HCT116 (cell line): ENCODE measurements around the gene CPED1. TPM values are rescaled to one million over a fixed set of nuclear protein-coding genes. Genes with fewer than 3 reads are reported as not detected.

Source experiments
- ATAC-seq: fragments of 200-7000 bp; cut with Tn5 transposase; 2 replicates; pipeline ENCODE4 v1.9.1; 2020; ENCODE audit warnings: mild to moderate bottlenecking, moderate library complexity
- BruUV-seq: library from RNA; stranded (reverse); fragments of 400-500 nt; replicated peaks from 2 replicates; lab custom pipeline; 2021; lab: Mats Ljungman, UMichigan
- CTCF ChIA-PET: fragments of 300-600 bp; sonication (Branson Sonifier 250); formaldehyde crosslinking; loops from one replicate; lab custom pipeline; 2021; ENCODE audit warnings: antibody characterized with exemption; lab: Charles Lee
- POLR2A ChIA-PET: fragments of 300-600, 350-600 bp; sonication (Branson Sonifier 250); formaldehyde crosslinking; loops from one replicate; lab custom pipeline; 2021; ENCODE audit warnings: antibody characterized with exemption; lab: Charles Lee
- RAD21 ChIA-PET, 2 experiments: fragments of 300-600 bp; sonication (Branson Sonifier 250); formaldehyde crosslinking; loops; one replicate each; lab custom pipeline; 2023; ENCODE audit warnings: low total read pairs in 2 of 2; ENCODE audit not compliant: uncharacterized antibody in 2 of 2, unreplicated experiment in 2 of 2, low non-redundant PET in 1 of 2; lab: Charles Lee
- DNase-seq: peaks from one replicate; pipeline ENCODE4 v3.0.0-alpha.2; 2010; ENCODE audit warnings: low read depth, low spot score
- H2AFZ ChIP-seq: fragments of 200-600 bp; shearing (Covaris generic), sonication (generic); 2 replicates; pipeline ENCODE4 v1.6.1; 2017; ENCODE audit warnings: low read depth, mixed run types, mixed read lengths, antibody characterized with exemption, low read length; ENCODE audit not compliant: poor library complexity, severe bottlenecking
- H3K27ac ChIP-seq: 2 replicates; pipeline ENCODE4 v1.5.1; 2012; ENCODE audit warnings: low read depth, low read length
- H3K27me3 ChIP-seq: fragments of 200-600 bp; sonication (generic); 2 replicates; pipeline ENCODE4 v1.6.1; 2016; ENCODE audit warnings: mixed run types, low read length, mixed read lengths; ENCODE audit not compliant: insufficient read depth
- H3K36me3 ChIP-seq, 2 experiments: fragments of 200-500 bp in 1 of 2; fragments of 200-600 bp in 1 of 2; sonication (Bioruptor generic) in 1 of 2; sonication (generic) in 1 of 2; 2 replicates each; pipeline versions ENCODE4 v1.5.1 to v1.6.1; 2014 to 2016; ENCODE audit warnings: low read length in 2 of 2, inconsistent platforms in 1 of 2, mixed read lengths in 1 of 2, mixed run types in 1 of 2; ENCODE audit not compliant: insufficient read depth in 2 of 2, control insufficient read depth in 1 of 2
- H3K4me1 ChIP-seq, 2 experiments: fragments of 200-600 bp in 1 of 2; sonication (generic) in 1 of 2; 2 replicates each; pipeline versions ENCODE4 v1.5.1 to v1.6.1; 2012 to 2017; ENCODE audit warnings: low read length in 2 of 2, inconsistent platforms in 1 of 2, mild to moderate bottlenecking in 1 of 2, mixed read lengths in 1 of 2, mixed run types in 1 of 2, moderate library complexity in 1 of 2; ENCODE audit not compliant: insufficient read depth in 2 of 2, control insufficient read depth in 1 of 2
- H3K4me2 ChIP-seq: fragments of 200-600 bp; sonication (generic); 2 replicates; pipeline ENCODE4 v1.6.1; 2017; ENCODE audit warnings: mixed run types, low read length, mixed read lengths
- H3K4me3 ChIP-seq, 2 experiments: fragments of 200-600 bp in 1 of 2; sonication (generic) in 1 of 2; replicated peaks in 1 of 2; 2 replicates each; pipeline ENCODE4 v1.5.1; 2011 to 2016; ENCODE audit warnings: low read length in 2 of 2, control low read depth in 1 of 2, low read depth in 1 of 2, mild to moderate bottlenecking in 1 of 2, mixed read lengths in 1 of 2, mixed run types in 1 of 2
- H3K79me2 ChIP-seq: fragments of 200-600 bp; sonication (generic); 2 replicates; pipeline ENCODE4 v1.6.1; 2017; ENCODE audit warnings: mild to moderate bottlenecking, mixed run types, low read length, moderate library complexity, mixed read lengths; ENCODE audit not compliant: insufficient read depth
- H3K9ac ChIP-seq: fragments of 200-600 bp; sonication (generic); 2 replicates; pipeline ENCODE4 v1.6.1; 2016; ENCODE audit warnings: low read length, mixed read lengths
- H3K9me2 ChIP-seq: fragments of 200-600 bp; sonication (generic), shearing (Covaris generic); 2 replicates; pipeline ENCODE4 v1.6.1; 2017; ENCODE audit warnings: mixed run types, mild to moderate bottlenecking, moderate library complexity; ENCODE audit not compliant: insufficient read depth
- H3K9me3 ChIP-seq, 2 experiments: fragments of 200-500 bp in 1 of 2; fragments of 200-600 bp in 1 of 2; sonication (Bioruptor generic) in 1 of 2; sonication (generic) in 1 of 2; 2 replicates each; pipeline ENCODE4 v1.6.1; 2014 to 2017; ENCODE audit warnings: low read length in 2 of 2, mixed read lengths in 2 of 2, inconsistent platforms in 1 of 2, low read depth in 1 of 2, mild to moderate bottlenecking in 1 of 2, mixed run types in 1 of 2, moderate library complexity in 1 of 2; ENCODE audit not compliant: control insufficient read depth in 1 of 2, insufficient read depth in 1 of 2
- H4K20me1 ChIP-seq: fragments of 200-600 bp; sonication (generic), shearing (Covaris generic); 2 replicates; pipeline ENCODE4 v1.6.1; 2017; ENCODE audit warnings: mixed run types, mild to moderate bottlenecking, moderate library complexity; ENCODE audit not compliant: insufficient read depth
- CBX3 ChIP-seq: IDR thresholded peaks from 2 replicates; pipeline ENCODE4 v1.6.1; 2012; ENCODE audit warnings: low read depth
- EGR1 ChIP-seq: IDR thresholded peaks from 2 replicates; pipeline ENCODE4 v1.6.1; 2012; ENCODE audit warnings: low read depth
- ELF1 ChIP-seq: IDR thresholded peaks from 2 replicates; pipeline ENCODE4 v1.6.1; 2012; ENCODE audit warnings: low read depth, borderline replicate concordance
- FOSL1 ChIP-seq: IDR thresholded peaks from 2 replicates; pipeline ENCODE4 v1.6.1; 2012; ENCODE audit warnings: low read depth
- SRF ChIP-seq: IDR thresholded peaks from 2 replicates; pipeline ENCODE4 v1.6.1; 2012; ENCODE audit warnings: low read depth
- ZFX ChIP-seq: fragments of 450-650 bp; IDR thresholded peaks from 2 replicates; pipeline ENCODE4 v1.6.1; 2017
- intact Hi-C: fragments of 100-400 bp; cut with micrococcal nuclease; formaldehyde crosslinking; loops from 2 replicates; pipeline ENCODE4 v1.10.0; 2022
- total RNA-seq: library from RNA; stranded (reverse); gene quantifications from one replicate; pipeline ENCODE4 v1.2.1, GENCODE V29; 2021; ENCODE audit not compliant: unreplicated experiment
- TF ChIP-seq, protein P1 (sequence below): IDR thresholded peaks from 2 replicates; pipeline ENCODE4 v1.6.1; 2011; ENCODE audit warnings: mild to moderate bottlenecking, low read length, moderate library complexity; ENCODE audit not compliant: insufficient replicate concordance; ENCODE audit errors: extremely low read depth

CPED1 gene
- total RNA-seq, 1 experiment from 2014 or later: 1.2 TPM

DNA sequence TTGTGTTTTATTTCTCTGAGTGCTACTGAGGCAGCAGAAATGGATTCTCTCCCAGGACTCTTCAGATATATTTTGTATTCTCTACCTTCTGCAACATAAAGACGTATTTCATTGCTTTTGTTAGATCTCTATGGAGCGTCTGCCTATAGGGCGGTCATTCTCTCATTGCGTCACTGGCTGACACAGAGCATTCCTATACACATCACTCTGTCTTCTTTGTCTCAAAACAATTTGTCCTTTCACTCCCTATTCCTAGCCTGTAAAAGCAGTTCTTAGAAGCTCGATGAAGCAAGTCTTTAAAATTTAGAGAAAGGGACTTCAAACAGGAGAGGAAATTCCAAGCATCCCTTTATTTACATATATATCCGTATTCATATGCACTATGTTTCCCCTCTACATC, 120.6 kb downstream of the CPED1 start:
- no peak overlapping the region for H3K4me3 ChIP-seq
- ATAC-seq (no peak), DNase-seq (no peak)
- H3K36me3 ChIP-seq: no peaks in the 10 kb centered on the region
- H3K9ac ChIP-seq: no peak overlapping the region
- no peaks in the 10 kb centered on the region for H3K9me2 ChIP-seq
- H3K79me2 ChIP-seq: no peaks in the 10 kb centered on the region
- peaks cover 0 to 8% of the 10 kb centered on the region in 2 experiments; a peak in 1 of 4 replicates for H3K4me1 ChIP-seq
- no peak overlapping the region for H2AFZ ChIP-seq
- H3K4me2 ChIP-seq: no peak overlapping the region
- H3K27me3 ChIP-seq: no peaks in the 10 kb centered on the region
- no TSS peak for BruUV-seq
- TF ChIP-seq EGR1 (no peak), FOSL1 (no peak), ELF1 (no peak), ZFX (no peak), CBX3 (no peak)
- intact Hi-C loops: loop anchor here (2.0 to 5.0 kb wide), 3 partner anchors 122 to 317 kb away; no protein-coding TSS in a partner anchor
- ChIA-PET RAD21 (no interaction called here), POLR2A (no interaction called here), CTCF (interaction anchor here (1.8 kb wide), 1 partner anchor 121 kb away, joined by 23 read pairs; the partner anchor contains the start of gene CPED1)
- H3K27ac ChIP-seq: no peak overlapping the region
- no peaks in the 10 kb centered on the region for H3K9me3 ChIP-seq
- no peaks in the 10 kb centered on the region for H4K20me1 ChIP-seq

DNA sequence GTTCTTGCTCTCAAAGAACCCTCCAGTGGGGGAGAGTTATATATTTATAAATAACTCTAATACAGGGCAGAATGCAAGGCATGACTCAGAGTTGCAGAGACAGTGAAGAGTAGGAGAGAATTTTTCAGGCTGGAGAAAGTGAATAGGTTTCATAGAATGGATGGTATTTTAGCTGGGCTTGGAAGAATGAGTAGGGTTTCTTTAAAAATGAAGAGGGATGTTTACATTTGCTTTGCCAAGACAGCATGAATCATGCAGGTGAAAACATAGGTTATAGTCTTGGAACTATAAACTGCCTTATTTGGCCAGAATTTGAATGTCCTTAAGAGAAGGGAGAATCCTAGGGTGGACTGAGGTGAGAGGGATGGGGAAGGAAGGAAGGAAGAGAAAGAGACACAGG, 124.8 kb downstream of the CPED1 start:
- POLR2A ChIA-PET: no interaction called here
- Histone ChIP-seq H3K4me1 (peaks cover 0 to 14% of the 10 kb centered on the region in 2 experiments; a peak in 2 of 4 replicates), H3K79me2 (no peaks in the 10 kb centered on the region), H3K9me2 (no peaks in the 10 kb centered on the region), H3K9me3 (no peaks in the 10 kb centered on the region), H3K36me3 (no peaks in the 10 kb centered on the region), H2AFZ (no peak overlapping the region), H3K9ac (no peak overlapping the region), H3K27ac (no peak overlapping the region), H3K4me3 (no peak overlapping the region), H4K20me1 (no peaks in the 10 kb centered on the region), H3K27me3 (no peaks in the 10 kb centered on the region), H3K4me2 (no peak overlapping the region)
- DNase-seq (no peak), ATAC-seq (no peak; the same call in 1 of the 2 replicates)
- TF ChIP-seq, protein P1, sequence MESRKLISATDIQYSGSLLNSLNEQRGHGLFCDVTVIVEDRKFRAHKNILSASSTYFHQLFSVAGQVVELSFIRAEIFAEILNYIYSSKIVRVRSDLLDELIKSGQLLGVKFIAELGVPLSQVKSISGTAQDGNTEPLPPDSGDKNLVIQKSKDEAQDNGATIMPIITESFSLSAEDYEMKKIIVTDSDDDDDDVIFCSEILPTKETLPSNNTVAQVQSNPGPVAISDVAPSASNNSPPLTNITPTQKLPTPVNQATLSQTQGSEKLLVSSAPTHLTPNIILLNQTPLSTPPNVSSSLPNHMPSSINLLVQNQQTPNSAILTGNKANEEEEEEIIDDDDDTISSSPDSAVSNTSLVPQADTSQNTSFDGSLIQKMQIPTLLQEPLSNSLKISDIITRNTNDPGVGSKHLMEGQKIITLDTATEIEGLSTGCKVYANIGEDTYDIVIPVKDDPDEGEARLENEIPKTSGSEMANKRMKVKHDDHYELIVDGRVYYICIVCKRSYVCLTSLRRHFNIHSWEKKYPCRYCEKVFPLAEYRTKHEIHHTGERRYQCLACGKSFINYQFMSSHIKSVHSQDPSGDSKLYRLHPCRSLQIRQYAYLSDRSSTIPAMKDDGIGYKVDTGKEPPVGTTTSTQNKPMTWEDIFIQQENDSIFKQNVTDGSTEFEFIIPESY: no peak
- peak; percentile 47; the same call in 1 of the 2 replicates for TF ChIP-seq SRF
- intact Hi-C loops: no loop called here
- no TSS peak for BruUV-seq
- RAD21 ChIA-PET: no interaction called here
- CTCF ChIA-PET: no interaction called here
